Measurements from ENCODE around the gene PPP1R1A. TPM values are rescaled to one million over a fixed set of nuclear protein-coding genes. Genes with fewer than 3 reads are reported as not detected.

The PPP1R1A gene
- polyA plus RNA-seq, 6 donors from 2014 or later: not detected

DNA sequence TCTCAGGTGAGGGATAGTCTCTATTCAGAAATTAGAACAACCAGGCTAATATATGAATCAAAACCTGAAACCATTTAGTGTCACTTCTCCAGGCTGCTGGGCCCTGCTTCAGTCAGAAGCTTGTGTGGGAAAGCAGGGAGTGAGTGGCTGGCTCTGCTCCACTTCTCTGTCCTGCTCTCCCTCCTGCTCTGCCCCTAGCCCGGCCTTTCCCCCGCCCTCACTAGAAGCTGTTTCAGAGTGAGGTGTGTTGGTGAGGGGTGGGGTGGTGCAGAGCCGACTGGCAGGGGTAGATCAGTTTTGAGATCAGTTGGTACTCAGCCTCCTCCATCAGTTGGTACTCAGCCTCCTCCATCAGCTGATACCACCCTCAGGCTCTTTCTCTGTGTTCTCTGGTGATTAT lies 7.0 kb upstream of the PPP1R1A start:
- peaks cover 36 to 70% (median 49%) of the 10 kb centered on the region in 3 donors for H3K27me3 Mint-ChIP-seq
- no peaks in the 10 kb centered on the region for H3K9me3 Mint-ChIP-seq
- no peak for ATAC-seq (ENCODE audit: low read depth in 2 of 2)
- no peaks in the 10 kb centered on the region for H3K4me1 Mint-ChIP-seq
- H3K36me3 Mint-ChIP-seq: no peaks in the 10 kb centered on the region
- DNase-seq: no peak
- no peak overlapping the region for H3K4me3 Mint-ChIP-seq
- H3K27ac Mint-ChIP-seq: peak overlapping the region in 2 of 6 donors; percentile 26 to 74

DNA sequence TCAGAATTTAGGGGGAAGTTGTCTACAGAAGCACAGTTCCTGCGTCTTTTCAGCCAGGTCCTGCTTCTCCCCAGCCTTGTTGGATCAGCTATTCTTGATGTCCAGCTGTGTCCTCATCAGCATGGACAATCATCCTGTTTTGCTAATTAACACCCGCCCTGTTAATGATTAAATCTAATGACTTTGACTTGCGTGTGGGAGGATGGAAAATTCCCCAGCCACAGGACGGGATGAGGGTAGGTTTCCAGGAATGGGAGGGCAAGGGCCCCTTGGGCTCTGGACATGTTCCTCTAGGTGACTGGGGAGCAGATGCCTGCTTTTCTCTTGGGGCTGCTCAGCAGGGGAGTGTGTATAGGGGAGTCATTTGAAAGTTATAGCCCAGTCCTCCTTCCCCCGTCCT lies 5.3 kb upstream of the PPP1R1A start:
- peaks cover 45 to 71% (median 59%) of the 10 kb centered on the region in 3 donors for H3K27me3 Mint-ChIP-seq
- no peaks in the 10 kb centered on the region for H3K36me3 Mint-ChIP-seq
- no peak for ATAC-seq (ENCODE audit: low read depth in 2 of 2)
- H3K4me3 Mint-ChIP-seq: no peak overlapping the region
- H3K9me3 Mint-ChIP-seq: no peaks in the 10 kb centered on the region
- peaks cover 6 to 10% (median 6%) of the 10 kb centered on the region in 3 donors for H3K4me1 Mint-ChIP-seq
- no peak for DNase-seq
- peak overlapping the region in 1 of 6 donors; percentile 22 for H3K27ac Mint-ChIP-seq

DNA sequence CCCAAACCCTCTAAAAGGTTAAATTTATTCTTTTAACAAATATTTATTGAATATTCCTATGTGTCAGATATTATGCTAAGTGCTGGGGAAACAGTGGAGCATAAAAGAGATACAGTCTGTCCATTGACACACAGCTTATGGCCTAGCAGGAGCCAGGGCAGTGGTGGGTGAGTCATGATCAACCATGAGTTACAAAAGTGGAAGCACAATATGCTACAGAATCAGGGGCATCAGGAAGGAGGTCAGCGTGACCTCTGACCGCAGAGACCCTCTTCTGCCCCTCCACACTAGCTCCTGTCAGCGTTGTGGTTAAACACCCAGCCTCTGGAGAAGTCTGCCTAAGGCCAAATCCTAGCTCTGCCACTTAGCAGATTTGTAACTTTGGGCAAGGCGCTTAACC lies 4.7 kb upstream of the PPP1R1A start:
- H3K27me3 Mint-ChIP-seq: peaks cover 43 to 71% (median 61%) of the 10 kb centered on the region in 3 donors
- no peaks in the 10 kb centered on the region for H3K9me3 Mint-ChIP-seq
- no peak overlapping the region for H3K4me3 Mint-ChIP-seq
- H3K4me1 Mint-ChIP-seq: peaks cover 8 to 10% (median 8%) of the 10 kb centered on the region in 3 donors
- no peak for ATAC-seq (ENCODE audit: low read depth in 2 of 2)
- DNase-seq: no peak
- no peak overlapping the region for H3K27ac Mint-ChIP-seq
- no peaks in the 10 kb centered on the region for H3K36me3 Mint-ChIP-seq

DNA sequence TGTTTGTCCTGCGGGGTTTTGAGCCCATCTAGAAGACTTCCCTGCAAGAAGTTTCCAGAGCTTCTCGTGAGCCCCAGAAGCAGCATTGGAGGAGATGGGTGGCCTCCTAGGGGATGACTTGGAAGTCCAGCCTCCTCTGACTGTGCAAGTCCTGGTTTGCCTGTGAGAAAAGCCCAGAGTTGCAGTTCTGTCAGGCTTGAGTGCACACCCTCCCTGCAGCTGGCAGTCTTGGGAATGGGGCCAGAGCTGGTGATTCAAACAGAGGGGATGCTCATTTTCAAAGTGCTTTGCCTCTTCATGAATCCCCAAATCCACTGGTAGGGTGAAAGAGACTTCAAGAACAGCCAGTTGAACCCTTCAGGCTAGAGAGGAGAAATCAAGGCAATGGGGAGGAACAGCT lies 3.9 kb upstream of the PPP1R1A start:
- no peaks in the 10 kb centered on the region for H3K36me3 Mint-ChIP-seq
- H3K4me3 Mint-ChIP-seq: no peak overlapping the region
- no peak for DNase-seq
- H3K4me1 Mint-ChIP-seq: peaks cover 8 to 10% (median 8%) of the 10 kb centered on the region in 3 donors
- no peaks in the 10 kb centered on the region for H3K9me3 Mint-ChIP-seq
- ATAC-seq (ENCODE audit: low read depth in 2 of 2): no peak
- peaks cover 46 to 70% (median 65%) of the 10 kb centered on the region in 3 donors for H3K27me3 Mint-ChIP-seq
- no peak overlapping the region for H3K27ac Mint-ChIP-seq

DNA sequence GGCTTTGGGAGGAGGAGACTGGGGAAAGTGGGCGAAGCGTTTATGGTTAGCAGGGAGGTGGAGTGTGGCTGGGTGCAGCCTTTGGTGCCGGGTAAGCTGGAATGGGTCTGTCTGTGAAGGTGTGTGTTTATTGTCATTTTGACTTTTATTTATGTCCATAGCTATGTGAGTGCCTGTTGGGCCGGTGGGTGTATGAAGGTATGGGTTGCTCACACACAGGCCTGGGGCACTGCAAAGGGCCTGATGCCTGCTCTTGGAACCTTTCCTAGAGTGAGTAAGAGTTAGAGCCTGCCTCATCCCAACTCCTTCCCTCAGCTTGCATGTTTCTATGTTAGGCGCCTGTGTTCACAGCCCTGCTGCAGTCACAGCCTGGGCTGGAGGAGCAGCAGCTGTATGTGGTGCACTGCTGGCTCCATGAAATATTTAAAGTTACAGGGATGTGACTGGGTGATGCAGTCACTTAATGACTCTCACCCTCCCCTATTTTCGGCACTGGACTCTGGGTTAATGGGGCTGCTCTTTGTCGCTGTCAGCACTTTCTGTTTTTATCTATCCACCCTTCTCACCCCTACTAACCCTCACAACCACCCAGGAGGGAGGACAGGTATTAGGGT lies 2.6 kb upstream of the PPP1R1A start:
- Mint-ChIP-seq H3K27ac (no peak overlapping the region), H3K4me1 (peaks cover 8 to 14% (median 8%) of the 10 kb centered on the region in 3 donors), H3K36me3 (no peaks in the 10 kb centered on the region), H3K9me3 (no peaks in the 10 kb centered on the region), H3K4me3 (no peak overlapping the region), H3K27me3 (peaks cover 44 to 69% (median 64%) of the 10 kb centered on the region in 3 donors)
- DNase-seq (no peak), ATAC-seq (ENCODE audit: low read depth in 2 of 2) (no peak)

DNA sequence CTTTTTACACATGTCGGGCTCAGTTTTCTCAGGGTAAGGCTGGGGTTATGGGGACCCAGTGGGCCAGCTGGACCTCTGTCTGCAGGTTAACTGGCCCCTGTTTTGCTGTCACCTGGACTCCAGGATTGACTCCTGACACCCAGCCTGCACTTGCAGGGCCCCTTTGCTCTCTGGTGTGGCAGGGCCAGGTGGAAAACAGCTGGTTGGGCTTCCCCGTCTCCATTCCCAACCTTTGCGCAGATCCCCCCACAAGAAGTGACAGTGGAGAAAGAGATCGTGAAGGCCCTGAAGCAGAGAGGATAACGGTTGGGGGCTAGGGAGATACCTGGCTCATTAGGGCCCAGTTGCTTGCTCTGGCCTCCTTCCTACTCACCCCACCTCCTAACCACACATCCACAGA lies 1.5 kb upstream of the PPP1R1A start:
- DNase-seq: no peak
- Mint-ChIP-seq H3K4me3 (peak overlapping the region in 2 of 8 donors; percentile 44 to 80), H3K9me3 (no peaks in the 10 kb centered on the region)

DNA sequence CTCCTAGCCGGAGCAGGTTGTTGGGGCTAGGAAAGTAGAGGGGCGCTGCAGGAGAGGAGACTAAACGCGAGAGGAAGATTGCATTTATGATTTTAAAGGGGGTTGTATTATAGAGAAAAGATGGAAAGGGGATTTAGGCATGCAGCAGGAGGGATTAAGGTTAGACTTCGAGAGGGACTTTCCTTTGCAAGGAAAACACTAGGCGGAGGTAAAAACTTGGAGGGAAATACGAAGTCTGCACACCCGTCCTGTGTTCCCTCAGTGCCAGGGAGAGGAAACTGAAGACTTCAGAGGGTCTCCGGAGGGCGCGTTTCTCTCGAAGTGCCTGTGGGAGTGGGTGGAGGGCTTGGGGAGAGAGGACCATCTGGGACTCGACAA lies 420 bp upstream of the PPP1R1A start:
- H3K4me3 Mint-ChIP-seq: peak overlapping the region; percentile 1 to 80 (median 62)
- H3K9me3 Mint-ChIP-seq: no peaks in the 10 kb centered on the region
- peaks cover 62 to 78% (median 76%) of the 10 kb centered on the region in 3 donors for H3K27me3 Mint-ChIP-seq
- H3K27ac Mint-ChIP-seq: peak overlapping the region in 3 of 6 donors; percentile 9 to 65 (median 28)
- H3K4me1 Mint-ChIP-seq: peaks cover 8 to 14% (median 8%) of the 10 kb centered on the region in 3 donors
- no peak for DNase-seq
- no peak for ATAC-seq (ENCODE audit: low read depth in 2 of 2)
- H3K36me3 Mint-ChIP-seq: no peaks in the 10 kb centered on the region

More for the DNA sequence above, 1.5 kb upstream of the PPP1R1A start:
- no peaks in the 10 kb centered on the region for H3K36me3 Mint-ChIP-seq
- H3K27me3 Mint-ChIP-seq: peaks cover 54 to 74% (median 71%) of the 10 kb centered on the region in 3 donors
- H3K27ac Mint-ChIP-seq: peak overlapping the region in 1 of 6 donors; percentile 53
- no peak for ATAC-seq (ENCODE audit: low read depth in 2 of 2)
- H3K4me1 Mint-ChIP-seq: peaks cover 8 to 14% (median 8%) of the 10 kb centered on the region in 3 donors

DNA sequence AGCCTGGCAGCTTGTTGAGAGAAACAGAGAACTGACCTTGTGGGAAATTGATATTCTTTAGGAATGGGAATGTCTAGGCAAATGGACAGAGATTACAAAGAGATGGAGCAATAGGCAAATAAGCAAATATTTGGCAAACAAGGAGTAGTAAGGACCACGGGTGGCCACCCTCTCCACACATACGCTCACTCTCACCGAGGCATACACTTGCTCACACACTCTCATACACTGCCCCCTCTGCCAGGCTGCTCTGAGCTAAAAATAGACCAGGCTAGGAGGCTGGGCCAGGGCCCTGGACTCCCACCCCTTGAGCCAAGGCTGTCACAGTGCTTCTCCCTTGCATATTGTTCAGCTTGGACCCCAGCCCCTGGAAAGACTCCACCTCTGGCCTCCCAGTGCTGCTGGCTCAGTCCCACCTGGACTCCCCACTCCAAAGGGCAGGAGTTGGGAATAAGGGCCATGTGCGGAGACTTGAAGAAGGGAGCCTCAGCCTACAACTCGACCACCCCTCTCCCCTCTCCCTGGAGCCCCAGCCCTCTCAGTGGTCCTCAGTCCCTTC lies 1.1 kb downstream of the PPP1R1A start:
- ATAC-seq (ENCODE audit: low read depth in 2 of 2): no peak
- peaks cover 68 to 91% (median 88%) of the 10 kb centered on the region in 3 donors for H3K27me3 Mint-ChIP-seq
- no peaks in the 10 kb centered on the region for H3K9me3 Mint-ChIP-seq
- peaks cover 8 to 14% (median 8%) of the 10 kb centered on the region in 3 donors for H3K4me1 Mint-ChIP-seq
- H3K36me3 Mint-ChIP-seq: no peaks in the 10 kb centered on the region
- H3K4me3 Mint-ChIP-seq: peak overlapping the region in 6 of 8 donors; percentile 14 to 64 (median 40)
- DNase-seq: no peak
- H3K27ac Mint-ChIP-seq: no peak overlapping the region

DNA sequence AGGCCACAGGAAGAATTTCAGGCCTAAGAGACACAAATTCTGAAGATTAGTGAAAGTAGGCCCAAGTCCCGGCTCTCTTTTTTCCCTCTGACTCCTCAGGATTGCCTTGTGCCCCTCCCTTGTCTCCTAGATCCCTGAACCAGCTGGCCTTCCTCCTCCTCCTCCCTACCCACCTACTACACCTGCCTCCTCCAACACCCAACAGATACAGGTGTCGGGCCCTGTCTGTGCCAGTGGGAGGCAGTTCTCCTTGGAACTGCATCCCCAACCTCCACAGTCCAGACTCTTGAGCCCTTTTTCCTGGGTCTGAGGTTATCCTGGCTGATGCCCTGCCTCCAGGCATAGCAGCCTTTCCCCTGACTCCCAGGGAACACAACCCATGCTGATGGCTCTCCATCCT lies 1.8 kb downstream of the PPP1R1A start:
- Mint-ChIP-seq H3K27ac (no peak overlapping the region), H3K4me3 (peak overlapping the region in 1 of 8 donors; percentile 14)
- ATAC-seq (ENCODE audit: low read depth in 2 of 2): no peak

DNA sequence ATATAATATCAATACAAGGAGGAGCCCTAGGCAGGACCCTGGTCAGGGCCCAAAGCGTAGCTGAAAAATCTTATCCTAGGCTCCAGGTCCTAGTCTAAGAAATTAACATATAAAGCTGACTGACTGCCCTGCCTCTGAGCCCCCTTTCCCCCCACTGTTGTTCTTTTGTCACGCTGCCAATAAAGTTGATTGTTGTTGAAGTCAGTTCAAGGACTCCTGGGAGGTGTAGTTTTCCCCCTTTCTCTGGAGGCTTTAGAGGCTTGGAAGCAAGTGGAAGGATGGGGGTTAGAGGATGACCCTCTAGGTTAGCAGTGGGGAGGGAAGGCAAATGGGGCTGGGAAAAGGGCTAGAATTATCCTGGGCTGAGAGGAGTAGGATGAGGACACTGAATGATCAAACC lies 3.2 kb downstream of the PPP1R1A start:
- no peak for DNase-seq
- Mint-ChIP-seq H3K4me1 (peaks cover 8 to 14% (median 8%) of the 10 kb centered on the region in 3 donors), H3K9me3 (no peaks in the 10 kb centered on the region), H3K27me3 (peaks cover 55 to 69% (median 66%) of the 10 kb centered on the region in 3 donors), H3K36me3 (no peaks in the 10 kb centered on the region), H3K4me3 (no peak overlapping the region), H3K27ac (peak overlapping the region in 1 of 6 donors; percentile 63)
- no peak for ATAC-seq (ENCODE audit: low read depth in 2 of 2)

More for the DNA sequence above, 1.8 kb downstream of the PPP1R1A start:
- Mint-ChIP-seq H3K4me1 (peaks cover 8 to 14% (median 8%) of the 10 kb centered on the region in 3 donors), H3K9me3 (no peaks in the 10 kb centered on the region), H3K36me3 (no peaks in the 10 kb centered on the region), H3K27me3 (peaks cover 66 to 83% (median 80%) of the 10 kb centered on the region in 3 donors)
- no peak for DNase-seq

DNA sequence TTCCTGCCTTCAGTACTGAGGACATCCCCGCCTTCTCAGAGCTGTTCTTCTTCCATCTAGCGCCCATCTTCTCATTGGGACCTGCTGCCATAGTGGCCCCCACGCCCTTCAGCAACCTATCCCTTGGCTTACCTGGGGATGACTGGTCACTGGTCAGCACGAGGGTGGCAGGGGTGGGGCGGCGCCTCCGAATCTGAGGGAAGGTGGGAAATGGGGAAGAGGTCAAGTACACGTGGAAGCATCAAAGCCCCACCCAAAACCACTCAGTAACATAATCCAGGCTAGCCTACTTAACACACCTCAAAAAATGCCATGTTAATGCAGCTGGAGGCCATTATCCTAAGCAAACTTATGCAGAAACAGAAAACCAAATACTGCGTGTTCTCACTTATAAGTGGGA lies 4.3 kb downstream of the PPP1R1A start:
- Mint-ChIP-seq H3K27ac (no peak overlapping the region), H3K27me3 (peaks cover 44 to 58% (median 55%) of the 10 kb centered on the region in 3 donors), H3K4me1 (peaks cover 10 to 17% (median 13%) of the 10 kb centered on the region in 3 donors), H3K36me3 (no peaks in the 10 kb centered on the region), H3K4me3 (no peak overlapping the region), H3K9me3 (no peaks in the 10 kb centered on the region)
- ATAC-seq (ENCODE audit: low read depth in 2 of 2) (no peak), DNase-seq (no peak)

DNA sequence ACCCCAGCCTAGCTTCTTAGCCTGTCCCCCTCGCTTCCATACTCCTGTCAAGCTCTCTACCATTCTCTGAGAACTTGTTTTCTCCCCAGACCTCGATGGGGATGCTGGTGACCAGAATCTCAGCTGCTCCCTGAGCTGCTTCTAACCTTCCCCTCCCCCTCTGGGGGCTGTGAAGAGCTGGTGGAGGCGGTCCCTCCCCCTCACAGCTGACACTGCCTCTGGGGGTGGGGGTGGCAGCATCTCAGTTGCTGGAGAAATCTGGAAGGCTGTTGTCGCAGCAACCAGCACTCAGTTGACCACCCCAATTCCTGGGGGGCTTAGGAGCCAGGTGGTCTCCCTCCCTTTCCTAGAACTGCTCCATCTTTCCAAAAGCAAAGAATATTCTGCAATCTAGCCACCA lies 4.7 kb downstream of the PPP1R1A start:
- ATAC-seq (ENCODE audit: low read depth in 2 of 2) (no peak), DNase-seq (no peak)
- Mint-ChIP-seq H3K9me3 (no peaks in the 10 kb centered on the region), H3K4me3 (no peak overlapping the region), H3K4me1 (peaks cover 6 to 13% (median 9%) of the 10 kb centered on the region in 3 donors), H3K27me3 (peaks cover 40 to 54% (median 51%) of the 10 kb centered on the region in 3 donors), H3K36me3 (no peaks in the 10 kb centered on the region), H3K27ac (no peak overlapping the region)

DNA sequence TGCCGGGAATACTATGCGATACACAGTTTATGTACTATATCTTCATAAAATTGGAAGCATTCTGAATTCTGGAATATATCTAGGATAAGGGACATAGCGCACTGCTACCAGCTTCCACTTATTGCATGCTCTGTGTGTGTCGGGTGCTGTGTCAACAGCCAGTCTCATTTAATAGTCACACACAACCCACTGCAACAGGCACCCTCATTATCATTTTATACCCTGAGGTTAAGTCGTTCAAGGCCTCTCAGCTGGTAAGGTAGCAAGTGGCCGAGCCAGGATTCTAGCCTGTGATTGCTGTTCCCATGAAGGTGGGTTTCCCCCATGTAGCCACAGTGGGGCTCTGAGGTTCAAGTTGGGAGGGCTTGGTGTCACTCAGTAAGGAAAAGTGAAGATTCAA lies 7.0 kb downstream of the PPP1R1A start:
- H3K36me3 Mint-ChIP-seq: no peaks in the 10 kb centered on the region
- peaks cover 29 to 39% (median 35%) of the 10 kb centered on the region in 3 donors for H3K27me3 Mint-ChIP-seq
- no peaks in the 10 kb centered on the region for H3K9me3 Mint-ChIP-seq
- peaks cover 5 to 9% (median 7%) of the 10 kb centered on the region in 3 donors for H3K4me1 Mint-ChIP-seq
- no peak overlapping the region for H3K4me3 Mint-ChIP-seq
- DNase-seq (no peak), ATAC-seq (ENCODE audit: low read depth in 2 of 2) (no peak)
- H3K27ac Mint-ChIP-seq: peak overlapping the region in 1 of 6 donors; percentile 70

Data from naive B cell (primary cell).